GM21786 (cell line): ENCODE data around the gene NUBP1.

Source experiments
- ATAC-seq: cut with Tn5 transposase; IDR thresholded peaks from one replicate; pipeline ENCODE4 v1.9.1; 2021; ENCODE audit not compliant: unreplicated experiment

NUBP1 gene

DNA sequence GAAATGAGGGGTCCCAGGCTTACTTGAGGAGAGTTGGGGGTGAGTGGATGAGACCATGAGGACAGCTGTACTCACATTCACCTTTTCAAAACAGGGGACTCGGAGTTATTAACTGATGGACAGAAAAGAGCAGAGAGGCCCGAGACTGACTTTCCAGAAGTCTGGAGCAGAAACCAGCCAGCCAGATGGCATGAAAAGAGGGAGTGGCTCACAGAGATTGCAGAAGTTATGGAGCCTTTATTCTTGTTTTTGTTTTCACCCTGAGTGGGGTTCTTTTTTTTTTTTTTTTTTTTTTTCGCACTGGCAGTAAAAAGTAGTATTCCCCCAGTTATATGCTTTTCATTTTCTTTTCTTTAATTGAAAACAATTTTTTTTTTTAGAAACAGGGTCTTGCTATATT is 56.1 kb downstream of the NUBP1 start:
- no peak for ATAC-seq

DNA sequence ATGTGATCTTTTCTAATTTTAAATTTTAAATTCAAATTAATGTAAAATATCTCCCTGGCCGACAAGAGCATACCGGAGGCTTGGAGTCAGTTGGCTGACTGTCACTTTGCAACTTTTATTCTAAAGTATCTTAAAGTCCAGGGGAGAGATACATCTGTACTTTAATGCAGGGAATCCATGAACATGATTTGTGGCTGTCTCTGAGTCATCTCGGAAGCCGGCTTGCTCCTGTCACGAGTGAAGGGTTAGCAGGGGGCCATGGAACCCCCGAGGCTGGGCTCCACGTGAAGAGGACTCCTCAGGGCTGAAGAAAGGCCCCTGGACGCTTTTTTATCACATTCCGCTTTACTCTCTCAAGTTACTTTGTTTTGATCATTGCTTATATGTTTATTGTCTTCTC is 61.7 kb downstream of the NUBP1 start:
- no peak for ATAC-seq

DNA sequence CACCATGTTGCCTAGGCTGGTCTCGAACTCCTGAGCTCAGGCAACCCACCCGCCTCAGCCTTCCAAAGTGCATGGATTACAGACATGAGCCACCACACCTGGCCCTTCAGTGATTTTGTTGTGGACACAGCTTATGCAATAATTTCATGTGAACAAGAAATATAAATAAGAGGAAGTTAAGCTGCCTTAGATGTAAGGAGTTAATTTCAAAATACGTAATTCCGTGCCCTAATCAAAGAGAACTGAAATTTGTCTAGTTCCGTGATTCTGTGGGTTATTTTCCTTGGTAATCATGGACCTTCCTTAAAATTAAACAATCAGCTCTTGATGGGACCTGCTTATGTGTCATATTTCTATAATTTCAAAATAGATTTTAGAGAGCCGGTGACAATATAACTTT is 63.1 kb downstream of the NUBP1 start:
- no peak for ATAC-seq

DNA sequence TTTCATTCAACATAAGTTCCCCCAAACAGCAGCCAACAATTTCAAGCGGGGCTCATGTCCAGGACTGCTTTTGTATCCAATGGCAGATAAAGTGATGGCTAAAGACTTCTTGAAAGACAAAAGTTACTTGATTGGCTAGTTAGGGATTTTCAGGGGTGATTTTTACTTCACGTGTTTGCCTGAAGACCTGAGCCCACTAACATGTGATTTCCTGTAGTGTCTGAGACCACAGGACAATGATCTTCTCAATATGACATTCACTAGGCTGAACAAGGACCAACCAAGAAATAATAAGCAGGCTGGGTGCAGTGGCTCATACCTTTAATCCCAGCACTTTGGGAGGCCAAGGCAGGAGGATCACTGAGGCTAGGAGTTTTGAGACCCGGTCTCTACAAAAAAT is 64.6 kb downstream of the NUBP1 start:
- no peak for ATAC-seq

DNA sequence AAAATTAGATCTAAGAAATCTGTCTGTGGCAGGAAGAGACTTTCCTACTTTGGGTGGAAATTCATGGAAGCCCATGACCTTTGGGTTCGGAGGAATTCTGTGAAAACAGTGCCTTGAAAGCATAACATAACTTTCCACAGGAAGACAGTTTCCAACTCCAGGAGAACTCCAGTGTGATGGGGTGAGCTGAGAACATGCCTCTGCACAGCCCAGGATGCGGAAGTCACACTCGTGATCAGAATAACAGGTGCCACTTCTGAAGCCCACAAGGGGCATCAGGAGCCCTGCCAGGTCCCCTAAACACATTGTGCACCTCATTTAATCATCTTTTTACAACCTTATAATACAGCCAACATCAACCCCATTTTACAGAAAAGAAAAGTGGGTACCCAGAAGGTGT is 65.2 kb downstream of the NUBP1 start:
- ATAC-seq: no peak

DNA sequence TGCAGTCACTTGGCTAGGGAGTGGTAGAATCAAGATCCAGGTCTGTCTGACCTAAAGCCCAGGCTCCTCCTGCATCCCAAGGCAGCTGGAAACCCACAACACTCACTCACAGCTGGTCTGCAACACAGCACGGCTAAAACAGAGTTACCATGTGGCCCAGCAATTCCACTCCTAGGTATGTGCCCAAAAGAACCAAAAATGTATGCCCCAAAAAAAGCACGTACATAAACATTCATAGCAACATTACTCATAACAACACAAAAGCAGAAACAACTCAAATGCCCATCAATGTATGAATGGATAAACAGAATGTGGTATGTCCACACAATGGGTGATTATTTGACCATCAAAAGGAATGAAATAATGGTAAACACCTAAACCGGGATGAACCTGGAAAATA is 66.1 kb downstream of the NUBP1 start:
- no peak for ATAC-seq

DNA sequence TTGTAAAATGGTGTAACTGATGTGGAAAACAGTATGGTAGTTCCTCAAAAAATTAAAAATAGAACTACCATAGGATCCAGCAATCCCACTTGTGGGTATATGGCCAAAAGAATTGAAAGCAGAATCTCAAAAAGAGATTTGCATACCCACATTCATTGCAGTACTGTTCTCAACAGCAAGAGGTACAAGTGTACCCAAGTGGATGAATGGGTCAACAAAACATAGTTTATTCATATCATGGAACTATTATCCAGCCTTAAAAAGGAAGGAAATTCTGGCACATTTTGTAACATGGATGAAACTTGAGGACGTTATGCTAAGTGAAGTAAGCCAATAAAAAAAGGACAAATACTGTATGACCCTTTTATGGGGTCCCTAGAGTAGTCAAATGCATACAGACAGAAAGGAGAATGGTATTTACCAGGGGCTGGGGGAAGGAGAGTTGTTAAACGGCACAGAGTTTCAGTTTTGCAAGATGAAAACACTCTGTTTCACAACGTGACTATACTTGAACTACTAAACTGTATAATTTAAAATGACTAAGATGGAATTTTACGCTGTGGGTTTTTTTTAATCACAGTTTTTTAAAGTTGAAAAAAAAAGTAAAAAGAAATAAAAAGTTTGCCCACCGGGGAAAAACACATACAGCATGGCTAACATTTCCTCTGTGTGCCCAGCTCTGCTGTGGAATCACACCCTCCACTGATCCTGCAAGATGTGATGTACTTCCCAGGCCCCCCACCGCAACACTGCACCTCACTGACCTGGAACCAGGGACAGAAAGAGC is 68.9 kb downstream of the NUBP1 start:
- ATAC-seq: peak; percentile 68

DNA sequence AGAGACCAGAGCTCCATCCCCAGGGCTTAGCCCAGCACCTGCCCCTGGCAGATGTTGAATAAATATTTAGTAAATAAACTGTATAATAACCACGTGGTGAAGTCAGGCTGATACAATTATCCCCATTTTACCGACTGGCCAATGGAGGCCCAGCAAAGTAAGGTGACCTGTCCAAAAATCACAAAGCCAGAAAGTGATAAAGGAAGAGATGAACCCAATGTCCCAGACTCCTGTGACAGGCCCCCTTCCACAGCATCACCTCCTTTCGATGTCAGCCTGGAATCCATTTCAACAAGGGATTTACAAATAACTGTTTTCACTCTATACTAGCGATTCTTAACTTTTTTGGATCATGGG is 69.4 kb downstream of the NUBP1 start:
- no peak for ATAC-seq

DNA sequence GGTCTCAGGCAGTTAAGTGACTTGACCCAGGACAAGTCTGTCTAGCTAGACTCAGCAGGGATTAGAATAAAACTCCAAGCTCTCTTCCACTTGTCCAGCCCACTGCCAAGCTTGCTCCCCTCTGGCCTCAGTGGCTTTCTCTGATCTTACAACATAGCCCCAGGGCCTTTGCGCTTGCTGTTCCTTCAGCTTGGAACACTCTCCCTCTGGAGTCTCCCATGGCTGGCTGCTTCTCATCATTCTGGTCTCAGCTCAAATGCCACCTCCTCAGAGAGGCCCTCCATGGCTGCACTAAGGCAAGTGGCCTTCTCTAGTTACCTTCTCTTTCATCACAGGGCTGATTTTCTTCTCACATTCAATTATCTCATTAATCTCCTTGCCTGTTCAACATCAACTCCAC is 73.9 kb downstream of the NUBP1 start:
- no peak for ATAC-seq

DNA sequence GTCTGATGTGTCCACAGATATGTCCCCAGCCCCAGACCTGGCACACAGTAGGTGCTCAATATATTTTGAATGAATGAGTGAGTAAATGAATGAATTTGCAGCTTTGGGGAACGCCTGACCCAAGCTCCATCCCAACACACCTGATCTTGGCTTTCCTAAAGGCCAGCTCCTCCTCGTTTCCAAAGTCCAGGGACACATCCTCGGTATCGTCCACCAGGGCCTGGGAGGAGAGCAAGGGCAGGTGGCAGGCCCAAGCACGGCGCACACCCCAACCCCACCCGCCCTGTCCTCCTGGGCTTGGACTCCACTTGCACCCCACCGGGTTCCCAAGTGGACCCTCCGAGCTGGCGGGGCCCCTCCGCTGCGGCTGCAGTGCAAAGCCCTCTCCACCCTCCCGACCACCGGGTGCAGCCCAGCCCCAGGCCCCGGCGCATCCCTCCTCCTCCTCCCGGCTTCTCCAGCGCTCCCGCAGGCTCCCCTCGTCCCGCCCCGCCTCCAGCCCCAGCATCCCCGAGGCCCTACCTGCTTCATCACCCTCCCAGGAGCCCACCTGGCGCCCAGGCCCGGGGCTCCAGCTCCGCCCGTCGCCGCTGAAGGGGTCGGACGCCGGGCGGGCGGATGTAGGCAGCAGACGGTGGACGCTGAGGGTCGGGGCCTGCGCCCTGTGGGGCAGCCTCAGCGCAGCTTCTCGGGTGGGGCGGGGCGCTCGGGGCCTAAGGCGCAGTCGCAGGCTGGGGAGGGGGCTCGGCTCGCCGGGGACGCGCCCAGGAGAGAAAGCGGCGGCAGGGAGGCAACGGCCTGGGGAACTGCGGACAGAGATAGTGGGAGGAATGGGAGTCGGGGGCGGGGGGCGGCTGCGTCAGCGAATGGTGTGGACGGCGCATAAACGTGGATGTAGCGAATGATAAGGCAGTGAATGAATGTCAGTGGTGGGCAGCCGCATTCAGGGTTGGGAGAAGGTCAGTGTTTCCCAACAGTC is 74.6 kb downstream of the NUBP1 start, which contains the start of gene TVP23A:
Gene TVP23A, minus strand, starts transcription at position 832 of the 979 bp plus-strand sequence. Its CDS starts 301 bp downstream, at position 531.
- ATAC-seq: no peak
